Psoas muscle (tissue), 8 donors: ENCODE measurements around the gene TRAPPC2. TPM values are rescaled to one million over a fixed set of nuclear protein-coding genes. Genes with fewer than 3 reads are reported as not detected.
"Not testable (repeated sequence)": the region's sequence is repeated elsewhere in the genome, so short reads cannot be mapped to it uniquely, and the experiment has no call there.

ENCODE experiments used
- ATAC-seq, 4 donors: fragments of 200-7000 bp; cut with Tn5 transposase; one replicate each; pipeline ENCODE4 v1.9.1; 2020; ENCODE audit warnings: moderate library complexity in 3 of 4, mild to moderate bottlenecking in 2 of 4
- DNase-seq, 2 donors: peaks; one replicate each; pipeline ENCODE4 v3.0.0-alpha.2; 2020
- H3K27ac ChIP-seq: fragments of 200-600 bp; one replicate; pipeline ENCODE4 v1.8.0; 2022
- H3K27me3 ChIP-seq, 3 donors: fragments of 200-600 bp in 1 of 3; one replicate each; pipeline versions ENCODE4 v1.6.1 to v1.8.0; 2013 to 2022; ENCODE audit warnings: low read length in 2 of 3, mild to moderate bottlenecking in 2 of 3, moderate library complexity in 1 of 3; ENCODE audit not compliant: insufficient read depth in 3 of 3
- H3K36me3 ChIP-seq, 2 donors: fragments of 200-600 bp in 1 of 2; one replicate each; pipeline versions ENCODE4 v1.6.1 to v1.8.0; 2013 to 2022; ENCODE audit warnings: low read depth in 1 of 2, mild to moderate bottlenecking in 1 of 2, moderate library complexity in 1 of 2; ENCODE audit not compliant: insufficient read depth in 1 of 2
- H3K4me1 ChIP-seq: fragments of 200-600 bp; one replicate; pipeline ENCODE4 v1.8.0; 2022
- H3K4me3 ChIP-seq: fragments of 200-600 bp; one replicate; pipeline ENCODE4 v1.8.0; 2022; ENCODE audit warnings: mild to moderate bottlenecking
- H3K9me3 ChIP-seq: fragments of 200-600 bp; one replicate; pipeline ENCODE4 v1.8.0; 2022
- WGBS, 3 donors: extraction: QIAGEN DNeasy Blood & Tissue Kit; methylation state at CpG; one replicate each; pipeline versions ENCODE4 v1.1.6 to v1.1.7; 2013; 5-methylcytosine and 5-hydroxymethylcytosine counted together
- intact Hi-C, 2 donors: fragments of 100-400 bp; cut with DNase I; formaldehyde crosslinking; loops; one replicate each; pipeline versions ENCODE4 v1.11.0 to v1.14.2; 2022
- polyA plus RNA-seq, 3 donors: library from polyadenylated mRNA; stranded (reverse); fragments of 200-250 nt; gene quantifications; one replicate each; pipeline ENCODE4 v1.2.3, GENCODE V29; 2013
- total RNA-seq, 4 donors: library from RNA; stranded (reverse); fragmentation: NEBNext Ultra II Directional in 2 of 4; extraction: Animal tissue kit (Norgen Biotek cat#: 25700) in 2 of 4; gene quantifications; one replicate each; pipeline versions ENCODE4 v1.2.1 to v1.2.4, GENCODE V29; 2021 to 2023
- TF ChIP-seq, protein P1 (sequence below): fragments of 200-600 bp; IDR thresholded peaks from one replicate; pipeline ENCODE4 v1.8.0; 2022; ENCODE audit warnings: antibody characterized with exemption
- donor health status: healthy with polysubstance abuse.
- donor health status: DM: no; HTN: no; CAD: no; lungs with moderate emphysema.
- donor health status: Bipolar disorder and iron deficiency.
- donor health status: healthy.
- donor health status: DM: yes; HTN: yes; CAD: no.
- donor health status: DM: no; HTN: no; CAD: no.
- donor health status: DM: no; HTN: no; CAD: no.
- donor health status: DM: yes; HTN: yes; CAD: no.

The TRAPPC2 gene
- total and polyA plus RNA-seq, 7 donors = 2.1 to 6.3 (median 4.0) TPM

DNA sequence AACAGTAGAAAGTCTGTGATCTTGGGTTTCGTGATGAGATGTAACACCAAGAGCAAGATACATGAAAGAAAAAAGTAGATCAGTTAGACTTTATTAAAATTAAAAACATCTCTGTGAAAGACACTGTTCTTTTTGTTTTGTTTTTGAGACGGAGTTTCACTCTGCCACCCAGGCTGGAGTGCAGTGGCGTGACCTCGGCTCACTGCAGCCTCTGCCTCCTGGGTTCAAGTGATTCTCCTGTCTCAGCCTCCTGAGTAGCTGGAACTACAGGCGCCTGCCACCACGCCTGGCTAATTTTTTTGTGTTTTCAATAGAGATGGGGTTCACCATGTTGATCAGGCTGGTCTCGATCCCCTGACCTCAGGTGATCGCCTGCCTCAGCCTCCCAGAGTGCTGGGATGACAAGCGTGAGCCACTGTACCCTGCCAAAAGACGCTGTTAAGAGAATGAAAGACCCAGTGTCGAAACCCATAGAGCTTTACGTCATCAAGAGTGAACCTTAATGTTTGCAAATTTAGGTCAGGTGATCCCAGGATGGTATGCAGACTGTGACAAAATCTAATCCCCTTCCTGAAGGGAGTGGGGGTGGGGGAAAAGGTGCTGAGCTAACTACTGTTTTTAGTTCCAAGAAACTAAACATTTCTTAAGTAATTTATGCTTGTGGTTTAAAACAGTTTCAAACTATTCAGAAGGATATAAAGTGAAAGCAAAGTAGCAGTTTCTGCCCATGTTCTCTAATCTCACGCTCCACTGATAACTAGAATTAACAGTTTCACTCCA, 8.2 kb upstream of the TRAPPC2 start:
- H3K4me3 ChIP-seq = no peak overlapping the region
- DNase-seq (no peak), ATAC-seq (no peak)
- no peaks in the 10 kb centered on the region for H3K27me3 ChIP-seq
- 85 to 89% (median 87%) methylated on average over 13 of the region's 13 CpGs for WGBS, 3 donors
- TF ChIP-seq, protein P1, sequence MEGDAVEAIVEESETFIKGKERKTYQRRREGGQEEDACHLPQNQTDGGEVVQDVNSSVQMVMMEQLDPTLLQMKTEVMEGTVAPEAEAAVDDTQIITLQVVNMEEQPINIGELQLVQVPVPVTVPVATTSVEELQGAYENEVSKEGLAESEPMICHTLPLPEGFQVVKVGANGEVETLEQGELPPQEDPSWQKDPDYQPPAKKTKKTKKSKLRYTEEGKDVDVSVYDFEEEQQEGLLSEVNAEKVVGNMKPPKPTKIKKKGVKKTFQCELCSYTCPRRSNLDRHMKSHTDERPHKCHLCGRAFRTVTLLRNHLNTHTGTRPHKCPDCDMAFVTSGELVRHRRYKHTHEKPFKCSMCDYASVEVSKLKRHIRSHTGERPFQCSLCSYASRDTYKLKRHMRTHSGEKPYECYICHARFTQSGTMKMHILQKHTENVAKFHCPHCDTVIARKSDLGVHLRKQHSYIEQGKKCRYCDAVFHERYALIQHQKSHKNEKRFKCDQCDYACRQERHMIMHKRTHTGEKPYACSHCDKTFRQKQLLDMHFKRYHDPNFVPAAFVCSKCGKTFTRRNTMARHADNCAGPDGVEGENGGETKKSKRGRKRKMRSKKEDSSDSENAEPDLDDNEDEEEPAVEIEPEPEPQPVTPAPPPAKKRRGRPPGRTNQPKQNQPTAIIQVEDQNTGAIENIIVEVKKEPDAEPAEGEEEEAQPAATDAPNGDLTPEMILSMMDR = no peak
- H3K9me3 ChIP-seq = no peaks in the 10 kb centered on the region
- intact Hi-C loops = loop anchor here (5.0 to 10.0 kb wide), 2 partner anchors 80 to 238 kb away; no protein-coding TSS in a partner anchor
- no peak overlapping the region for H3K27ac ChIP-seq
- H3K36me3 ChIP-seq = peaks cover 0 to 57% of the 10 kb centered on the region in 2 donors
- no peaks in the 10 kb centered on the region for H3K4me1 ChIP-seq

DNA sequence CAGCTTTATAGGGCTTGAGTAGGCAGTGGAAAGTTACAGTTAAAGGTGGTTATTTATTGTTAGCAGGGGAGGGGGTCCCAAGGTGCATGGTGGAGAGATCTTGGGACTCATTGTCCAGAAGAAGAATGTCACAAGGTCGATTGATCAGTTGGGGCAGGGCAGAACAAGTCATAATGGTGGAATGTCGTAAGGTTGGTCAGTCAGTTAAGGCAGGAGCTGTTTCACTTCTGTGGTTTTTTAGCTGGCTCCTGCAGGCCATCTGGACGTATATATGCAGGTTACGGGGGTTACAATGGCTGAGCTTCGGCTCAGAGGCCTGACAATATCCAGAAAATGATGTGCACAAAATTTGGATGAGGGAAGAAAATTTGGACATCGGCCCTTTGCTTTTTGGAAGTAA, 7.3 kb upstream of the TRAPPC2 start:
- 75 to 87% (median 77%) methylated on average over 6 of the region's 6 CpGs for WGBS, 3 donors
- no peaks in the 10 kb centered on the region for H3K4me1 ChIP-seq
- ATAC-seq = no peak
- no peak overlapping the region for H3K4me3 ChIP-seq
- H3K9me3 ChIP-seq = no peaks in the 10 kb centered on the region
- H3K27ac ChIP-seq = no peak overlapping the region
- TF ChIP-seq, protein P1 = no peak
- peaks cover 0 to 54% of the 10 kb centered on the region in 2 donors for H3K36me3 ChIP-seq
- no peaks in the 10 kb centered on the region for H3K27me3 ChIP-seq
- no peak for DNase-seq
- intact Hi-C loops = loop anchor here (5.0 to 10.0 kb wide), 2 partner anchors 79 to 237 kb away; no protein-coding TSS in a partner anchor

DNA sequence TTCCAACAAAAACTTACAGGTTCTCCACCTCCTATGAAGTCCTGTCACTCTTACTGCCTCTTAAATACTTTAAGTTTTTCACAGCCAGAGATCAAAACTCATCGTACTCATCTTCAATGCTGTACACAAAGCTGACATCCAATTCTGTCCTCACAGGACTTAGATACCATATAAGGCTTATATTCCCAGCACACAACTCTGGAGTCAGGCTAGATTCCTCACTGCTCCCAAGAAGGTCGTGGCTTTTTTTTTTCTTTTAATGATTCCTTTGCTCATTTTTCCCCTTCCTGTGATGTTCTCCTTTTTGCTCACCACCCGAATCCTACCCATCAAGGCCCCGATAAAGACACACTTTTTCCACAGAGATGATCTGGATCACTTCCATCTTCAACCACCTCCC, 914 bp downstream of the TRAPPC2 start:
- Histone ChIP-seq H3K27me3 (peaks cover 0 to 14% (median 0%) of the 10 kb centered on the region in 3 donors), H3K9me3 (no peaks in the 10 kb centered on the region), H3K4me3 (peak overlapping the region; percentile 88), H3K36me3 (peaks cover 0 to 6% of the 10 kb centered on the region in 2 donors), H3K4me1 (peaks cover 3% of the 10 kb centered on the region), H3K27ac (peak overlapping the region; percentile 86)
- ATAC-seq (no peak), DNase-seq (no peak)
- WGBS, 3 donors = 11 to 37% (median 14%) methylated on average over 4 of the region's 4 CpGs
- intact Hi-C loops = loop anchor here in 1 of 2 donors (5.0 kb wide), 2 partner anchors 46 to 76 kb away; partner anchors contain the start of gene RAB9A
- TF ChIP-seq, protein P1 = no peak

DNA sequence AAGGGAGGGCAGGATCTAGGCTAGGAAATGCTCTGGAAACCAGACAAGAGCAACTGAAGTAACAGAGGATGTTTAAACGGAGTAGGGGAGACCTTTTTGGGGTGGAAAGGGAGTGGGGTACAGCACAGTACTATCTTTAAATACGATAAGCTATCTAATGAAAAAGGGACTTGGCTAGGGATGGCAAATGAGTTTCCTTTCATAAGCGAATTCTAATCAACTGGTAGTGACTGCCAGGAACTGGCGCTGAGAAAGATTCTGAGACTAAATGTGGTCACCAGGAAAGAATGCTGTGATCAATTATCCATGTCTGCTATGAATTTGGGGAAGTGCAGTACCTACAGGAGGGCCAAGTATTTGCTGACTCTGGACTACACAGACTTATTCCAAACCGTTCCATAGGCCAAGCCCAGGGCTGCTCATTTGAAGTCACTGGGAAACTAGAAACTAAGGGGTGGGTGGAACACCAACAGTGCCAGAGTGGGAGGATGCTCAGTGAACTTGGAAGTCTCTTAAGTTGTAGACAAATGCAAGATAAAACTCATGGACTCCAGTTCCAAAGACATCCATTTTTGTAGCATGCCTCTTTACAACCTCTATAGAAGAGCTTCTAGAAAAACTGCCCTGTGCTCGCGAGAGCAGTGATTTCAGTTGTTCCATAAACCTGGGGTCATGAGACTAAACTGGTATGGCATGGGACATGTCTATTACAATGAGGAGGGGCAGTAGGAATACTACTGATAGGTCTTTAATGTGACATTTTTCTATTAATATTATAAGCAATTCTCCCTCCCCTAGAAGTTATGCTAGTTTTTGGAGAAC, 2.0 kb downstream of the TRAPPC2 start:
- peaks cover 0 to 14% (median 0%) of the 10 kb centered on the region in 3 donors for H3K27me3 ChIP-seq
- WGBS, 3 donors = 50 to 64% (median 52%) methylated on average over 7 of the region's 7 CpGs
- TF ChIP-seq, protein P1 = no peak
- DNase-seq = no peak
- H3K36me3 ChIP-seq = peaks cover 0 to 3% of the 10 kb centered on the region in 2 donors
- intact Hi-C loops = loop anchor here in 1 of 2 donors (5.0 kb wide), 2 partner anchors 45 to 75 kb away; partner anchors contain the start of gene RAB9A
- no peak overlapping the region for H3K27ac ChIP-seq
- no peak for ATAC-seq
- no peaks in the 10 kb centered on the region for H3K9me3 ChIP-seq
- no peak overlapping the region for H3K4me3 ChIP-seq
- H3K4me1 ChIP-seq = peaks cover 3% of the 10 kb centered on the region

DNA sequence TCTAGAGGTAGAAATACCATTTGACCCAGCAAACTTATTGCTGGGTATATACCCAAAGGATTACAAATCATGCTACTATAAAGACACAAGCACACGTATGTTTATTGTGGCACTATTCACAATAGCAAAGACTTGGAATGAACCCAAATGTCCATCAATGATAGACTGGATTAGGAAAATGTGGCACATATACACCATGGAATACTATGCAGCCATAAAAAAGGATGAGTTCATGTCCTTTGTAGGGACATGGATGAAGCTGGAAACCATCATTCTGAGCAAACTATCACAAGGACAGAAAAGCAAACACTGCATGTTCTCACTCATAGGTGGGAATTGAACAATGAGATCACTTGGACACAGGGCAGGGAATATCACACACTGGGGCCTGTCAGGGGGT, 3.9 kb downstream of the TRAPPC2 start:
- 94 to 97% (median 95%) methylated on average over 1 of the region's 1 CpG for WGBS, 3 donors
- H3K27me3 ChIP-seq = peaks cover 0 to 14% (median 0%) of the 10 kb centered on the region in 3 donors
- not testable (repeated sequence) for ATAC-seq, H3K36me3 ChIP-seq, H3K4me1 ChIP-seq, H3K9me3 ChIP-seq, H3K4me3 ChIP-seq, H3K27ac ChIP-seq, DNase-seq
- intact Hi-C loops = loop anchor here in 1 of 2 donors (5.0 kb wide), 2 partner anchors 43 to 73 kb away; partner anchors contain the start of gene RAB9A

DNA sequence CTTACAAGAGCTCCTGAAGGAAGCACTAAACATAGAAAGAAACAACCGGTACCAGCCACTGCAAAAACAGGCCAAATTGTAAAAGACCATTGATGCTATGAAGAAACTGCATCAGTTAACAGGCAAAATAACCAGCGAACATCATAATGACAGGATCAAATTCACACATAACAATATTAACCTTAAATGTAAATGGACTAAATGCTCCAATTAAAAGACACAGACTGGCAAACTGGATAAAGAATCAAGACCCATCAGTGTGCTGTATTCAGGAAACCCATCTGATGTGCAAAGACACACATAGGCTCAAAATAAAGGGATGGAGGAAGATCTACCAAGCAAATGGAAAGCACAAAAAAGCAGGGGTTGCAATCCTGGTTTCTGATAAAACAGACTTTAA, 7.8 kb downstream of the TRAPPC2 start:
- H3K27me3 ChIP-seq, DNase-seq, H3K4me1 ChIP-seq, H3K4me3 ChIP-seq, H3K27ac ChIP-seq, ATAC-seq, H3K36me3 ChIP-seq, H3K9me3 ChIP-seq, intact Hi-C loops: not testable (repeated sequence)
- 92 to 95% (median 93%) methylated on average over 2 of the region's 2 CpGs for WGBS, 3 donors

DNA sequence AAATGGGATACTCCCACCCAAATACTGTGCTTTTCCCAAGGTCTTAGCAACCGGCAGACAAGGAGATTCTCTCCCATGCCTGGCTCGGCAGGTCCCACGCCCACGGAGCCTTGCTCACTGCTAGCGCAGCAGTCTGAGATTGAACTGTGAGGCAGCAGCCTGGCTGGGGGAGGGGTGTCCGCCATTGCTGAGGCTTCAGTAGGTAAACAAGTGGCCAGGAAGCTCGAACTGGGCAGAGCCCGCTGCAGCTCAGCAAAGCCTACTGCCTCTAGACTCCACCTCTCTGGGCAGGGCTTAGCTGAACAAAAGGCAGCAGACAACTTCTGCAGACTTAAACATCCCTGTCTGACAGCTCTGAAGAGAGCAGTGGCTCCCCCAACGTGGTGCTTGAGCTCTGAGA, 9.5 kb downstream of the TRAPPC2 start:
- H3K4me3 ChIP-seq, DNase-seq, H3K27ac ChIP-seq, H3K36me3 ChIP-seq, ATAC-seq, H3K9me3 ChIP-seq, H3K27me3 ChIP-seq, H3K4me1 ChIP-seq, intact Hi-C loops: not testable (repeated sequence)
- WGBS, 3 donors = 87 to 91% (median 90%) methylated on average over 9 of the region's 9 CpGs
